Osteocyte (in vitro differentiated cells): ENCODE measurements around the gene PRIMPOL. TPM values are rescaled to one million over a fixed set of nuclear protein-coding genes. Genes with fewer than 3 reads are reported as not detected.

Experiments used
- DNase-seq: peaks from one replicate; pipeline ENCODE4 v3.0.0; 2021; ENCODE audit warnings: mixed read lengths; ENCODE audit not compliant: unreplicated experiment; ENCODE audit errors: extremely low spot score
- H3K27ac Mint-ChIP-seq: one replicate; pipeline ENCODE4 v1.8.0; 2021; ENCODE audit warnings: mild to moderate bottlenecking, mixed read lengths; ENCODE audit not compliant: unreplicated experiment
- H3K27me3 Mint-ChIP-seq: one replicate; pipeline ENCODE4 v1.8.0; 2021; ENCODE audit warnings: mixed read lengths; ENCODE audit not compliant: unreplicated experiment
- H3K36me3 Mint-ChIP-seq: one replicate; pipeline ENCODE4 v1.8.0; 2021; ENCODE audit warnings: mixed read lengths; ENCODE audit not compliant: unreplicated experiment
- H3K4me1 Mint-ChIP-seq: one replicate; pipeline ENCODE4 v1.8.0; 2021; ENCODE audit warnings: mixed read lengths; ENCODE audit not compliant: unreplicated experiment
- H3K4me3 Mint-ChIP-seq: one replicate; pipeline ENCODE4 v1.8.0; 2021; ENCODE audit warnings: mild to moderate bottlenecking, moderate library complexity, mixed read lengths; ENCODE audit not compliant: unreplicated experiment
- H3K9me3 Mint-ChIP-seq: one replicate; pipeline ENCODE4 v1.8.0; 2021; ENCODE audit warnings: mixed read lengths; ENCODE audit not compliant: unreplicated experiment
- CTCF ChIP-seq: fragments of 200-600 bp; sonication (generic); IDR thresholded peaks from 2 replicates; pipeline ENCODE4 v1.5.0; 2021; ENCODE audit warnings: antibody characterized with exemption, mild to moderate bottlenecking, moderate library complexity
- total RNA-seq: library from RNA; stranded (reverse); gene quantifications from 2 replicates; pipeline ENCODE4 v1.2.1, GENCODE V29; 2021

Gene PRIMPOL
- total RNA-seq, 1 donor from 2014 or later, result 17.5 TPM

DNA sequence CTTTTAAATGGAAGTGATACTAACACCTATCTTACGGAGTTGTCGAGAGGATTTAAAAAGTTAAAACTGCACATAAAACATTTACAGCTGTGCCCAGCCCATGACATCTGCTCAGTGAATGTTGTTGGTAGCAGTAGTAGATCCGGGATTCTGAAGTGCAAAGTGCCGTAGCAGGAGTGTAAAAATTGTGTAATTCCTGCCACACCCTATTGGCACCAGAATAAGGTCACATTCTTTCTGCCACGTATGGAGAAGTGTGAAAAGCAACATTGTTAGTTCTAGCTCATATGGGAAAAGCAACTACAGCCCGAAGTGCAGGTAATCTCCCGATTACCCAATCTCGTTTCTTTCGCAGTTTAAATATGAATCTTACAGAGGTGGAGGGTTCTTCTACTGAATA lies 31.2 kb downstream of the PRIMPOL start:
- no peak for DNase-seq
- H3K36me3 Mint-ChIP-seq, result peaks cover 9% of the 10 kb centered on the region
- no peaks in the 10 kb centered on the region for H3K27me3 Mint-ChIP-seq
- H3K4me1 Mint-ChIP-seq, result no peaks in the 10 kb centered on the region
- H3K4me3 Mint-ChIP-seq, result no peak overlapping the region
- H3K9me3 Mint-ChIP-seq, result no peaks in the 10 kb centered on the region
- no peak for TF ChIP-seq CTCF
- no peak overlapping the region for H3K27ac Mint-ChIP-seq

GRCh38 chr4:184681916-184682315 lies 32.4 kb downstream of the PRIMPOL start:
- Mint-ChIP-seq H3K9me3 (no peaks in the 10 kb centered on the region), H3K4me1 (no peaks in the 10 kb centered on the region), H3K4me3 (no peak overlapping the region), H3K27me3 (no peaks in the 10 kb centered on the region), H3K27ac (no peak overlapping the region), H3K36me3 (peaks cover 13% of the 10 kb centered on the region)
- no peak for TF ChIP-seq CTCF
- no peak for DNase-seq

GRCh38 chr4:184684491-184685189 lies 35.1 kb downstream of the PRIMPOL start:
- Mint-ChIP-seq H3K4me3 (no peak overlapping the region), H3K27ac (no peak overlapping the region), H3K27me3 (no peaks in the 10 kb centered on the region), H3K9me3 (no peaks in the 10 kb centered on the region), H3K4me1 (peaks cover 10% of the 10 kb centered on the region), H3K36me3 (peaks cover 10% of the 10 kb centered on the region)
- DNase-seq, result no peak
- TF ChIP-seq CTCF, result no peak

DNA sequence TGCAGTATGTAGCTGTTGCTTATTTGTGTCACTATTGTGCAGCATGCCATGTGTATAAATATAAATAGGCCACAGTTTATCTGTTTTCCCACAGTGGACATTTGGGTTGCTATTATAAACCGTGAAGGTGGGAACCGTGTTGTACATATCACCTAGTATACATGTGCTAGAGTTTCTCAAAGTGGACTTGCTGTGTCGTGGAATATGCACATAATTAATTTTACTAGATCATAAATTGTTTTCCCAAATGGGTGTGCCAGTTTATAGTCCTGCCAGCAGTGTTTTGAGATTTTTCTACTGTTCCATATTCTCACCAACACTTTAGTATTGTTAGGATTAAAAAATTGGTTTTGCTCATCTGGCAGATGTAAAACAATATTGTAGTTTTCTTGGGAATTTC lies 38.5 kb downstream of the PRIMPOL start:
- no peaks in the 10 kb centered on the region for H3K9me3 Mint-ChIP-seq
- H3K4me1 Mint-ChIP-seq, result peaks cover 10% of the 10 kb centered on the region
- H3K36me3 Mint-ChIP-seq, result peaks cover 20% of the 10 kb centered on the region
- H3K27me3 Mint-ChIP-seq, result no peaks in the 10 kb centered on the region
- H3K4me3 Mint-ChIP-seq, result no peak overlapping the region
- DNase-seq, result no peak
- H3K27ac Mint-ChIP-seq, result peak overlapping the region; percentile 32
- TF ChIP-seq CTCF, result no peak

GRCh38 chr4:184688447-184688846 lies 38.9 kb downstream of the PRIMPOL start:
- Mint-ChIP-seq H3K27me3 (no peaks in the 10 kb centered on the region), H3K27ac (peak overlapping the region; percentile 32), H3K36me3 (peaks cover 20% of the 10 kb centered on the region), H3K4me3 (peak overlapping the region; percentile 5), H3K9me3 (no peaks in the 10 kb centered on the region), H3K4me1 (peaks cover 10% of the 10 kb centered on the region)
- DNase-seq, result no peak
- TF ChIP-seq CTCF, result no peak
